ENCODE measurements around the gene BSN. TPM values are rescaled to one million over a fixed set of nuclear protein-coding genes. Genes with fewer than 3 reads are reported as not detected.

Gene BSN
- total and polyA plus RNA-seq, 2 donors (not counting 3 experiments of a cell fraction or from before 2014, with no cell fraction given): 0.04 to 0.27 TPM

- Histone ChIP-seq H3K4me1 (ENCODE audit: control insufficient read depth, extremely low read depth, insufficient read depth, low read length) (no peaks in the 10 kb centered on the region), H3K27ac (ENCODE audit: insufficient read depth, low read depth, low read length) (no peak overlapping the region), H4K20me1 (replicated peaks; ENCODE audit: control insufficient read depth, extremely low read depth, insufficient read depth, low read length) (no peaks in the 10 kb centered on the region), H3K9me3 (replicated peaks; ENCODE audit: control insufficient read depth, insufficient read depth, low read length) (no peaks in the 10 kb centered on the region), H3K79me2 (ENCODE audit: control insufficient read depth, insufficient read depth, low read length) (no peaks in the 10 kb centered on the region), H3K4me2 (ENCODE audit: insufficient read depth, low read length) (no peak overlapping the region), H3K9me1 (replicated peaks; ENCODE audit: control insufficient read depth, extremely low read depth, insufficient read depth, low read length) (no peaks in the 10 kb centered on the region), H3K27me3 (ENCODE audit: control insufficient read depth in 2 of 2, insufficient read depth in 2 of 2, low read length in 2 of 2) (peaks cover 0 to 2% of the 10 kb centered on the region in 2 experiments), H3K4me3 (replicated peaks in 1 of 3; ENCODE audit: insufficient read depth in 1 of 3, low read depth in 1 of 3, low read length in 3 of 3) (no peak overlapping the region), H3K36me3 (ENCODE audit: control insufficient read depth in 2 of 2, extremely low read depth in 1 of 2, insufficient read depth in 2 of 2, low read length in 2 of 2) (no peaks in the 10 kb centered on the region), H3K9ac (replicated peaks; ENCODE audit: extremely low read depth, insufficient read depth, low read length) (no peak overlapping the region), H2AFZ (ENCODE audit: low read depth, low read length) (no peak overlapping the region)
- dilution Hi-C loops (cut with MboI; ENCODE audit: extremely low pct_ligation_motif_present, low sequenced_read_pairs): no loop called here
- no TSS peak for BruUV-seq (replicated peaks)
- ChIA-PET CTCF (interaction anchor here (5.3 kb wide), 1 partner anchor 124 kb away, joined by 34 read pairs; no protein-coding TSS in a partner anchor), POLR2A (no interaction called here)
- DNase-seq (ENCODE audit: low read depth, low spot score) (no peak), FAIRE-seq (no peak)
- intact Hi-C loops (cut with micrococcal nuclease): no loop called here
- no peak for TF ChIP-seq POLR2A (IDR thresholded peaks at IDR 0.05; ENCODE audit: low read depth, low read length)
- no peak for TF ChIP-seq GATA2 (IDR thresholded peaks at IDR 0.05; ENCODE audit: insufficient read depth, insufficient read length, low read depth, low read length)
- TF ChIP-seq MAX (IDR thresholded peaks at IDR 0.05; ENCODE audit: insufficient read depth, insufficient read length): no peak
- no peak for TF ChIP-seq EZH2 (IDR thresholded peaks at IDR 0.05; ENCODE audit: borderline replicate concordance, low read depth, low read length, severe bottlenecking)
- TF ChIP-seq FOS (IDR thresholded peaks at IDR 0.05; ENCODE audit: borderline replicate concordance, insufficient read depth, low read length): no peak
- no peak for TF ChIP-seq MYC (IDR thresholded peaks at IDR 0.05; ENCODE audit: low read depth, low read length)
- no peak for TF ChIP-seq POLR2AphosphoS5 (IDR thresholded peaks at IDR 0.05; ENCODE audit: insufficient read depth, low read depth, low read length)
- no peak for TF ChIP-seq CTCF (IDR thresholded peaks at IDR 0.05; ENCODE audit: extremely low read depth in 1 of 2, insufficient read depth in 1 of 2, low read depth in 1 of 2, low read length in 2 of 2)
- TF ChIP-seq JUN (IDR thresholded peaks at IDR 0.05; ENCODE audit: borderline replicate concordance, insufficient read depth, insufficient read length, low read depth): no peak
Observed at GRCh38 chr3:49663831-49664230, 109.6 kb downstream of the BSN start.

Data from endothelial cell of umbilical vein (primary cell).